ENCODE measurements around the gene ARHGAP42.

GRCh38 chr11:100857236-100858005 lies 170.3 kb downstream of the ARHGAP42 start:
- TF ChIP-seq FOS (IDR thresholded peaks at IDR 0.05; ENCODE audit: borderline replicate concordance, extremely low read depth, insufficient read length) (no peak), HCFC1 (IDR thresholded peaks at IDR 0.05; ENCODE audit: low read length) (no peak), CTCF (IDR thresholded peaks at IDR 0.05 in 2 of 3, conservative IDR thresholded peaks at IDR 0.05 in 1 of 3; ENCODE audit: control insufficient read depth in 2 of 3, extremely low read depth in 1 of 3, insufficient read depth in 1 of 3, low read depth in 3 of 3, low read length in 3 of 3) (no peak), RUNX3 (IDR thresholded peaks at IDR 0.05; ENCODE audit: low read length) (no peak), POLR2A (IDR thresholded peaks at IDR 0.05; ENCODE audit: low read depth, low read length) (no peak), ESRRA (IDR thresholded peaks at IDR 0.05; ENCODE audit: low read length) (no peak)

Measured in GM12878 (cell line).